Germinal center (tissue), 1 donor: ENCODE data around the gene TSSK2.

Experiments used
- DNase-seq: peaks from one replicate; pipeline ENCODE4 v3.0.0; 2012; ENCODE audit warnings: mixed read lengths, low spot score

Gene TSSK2

GRCh38 chr22:19125011-19125410, 6.1 kb upstream of the TSSK2 start:
- no peak for DNase-seq

DNA sequence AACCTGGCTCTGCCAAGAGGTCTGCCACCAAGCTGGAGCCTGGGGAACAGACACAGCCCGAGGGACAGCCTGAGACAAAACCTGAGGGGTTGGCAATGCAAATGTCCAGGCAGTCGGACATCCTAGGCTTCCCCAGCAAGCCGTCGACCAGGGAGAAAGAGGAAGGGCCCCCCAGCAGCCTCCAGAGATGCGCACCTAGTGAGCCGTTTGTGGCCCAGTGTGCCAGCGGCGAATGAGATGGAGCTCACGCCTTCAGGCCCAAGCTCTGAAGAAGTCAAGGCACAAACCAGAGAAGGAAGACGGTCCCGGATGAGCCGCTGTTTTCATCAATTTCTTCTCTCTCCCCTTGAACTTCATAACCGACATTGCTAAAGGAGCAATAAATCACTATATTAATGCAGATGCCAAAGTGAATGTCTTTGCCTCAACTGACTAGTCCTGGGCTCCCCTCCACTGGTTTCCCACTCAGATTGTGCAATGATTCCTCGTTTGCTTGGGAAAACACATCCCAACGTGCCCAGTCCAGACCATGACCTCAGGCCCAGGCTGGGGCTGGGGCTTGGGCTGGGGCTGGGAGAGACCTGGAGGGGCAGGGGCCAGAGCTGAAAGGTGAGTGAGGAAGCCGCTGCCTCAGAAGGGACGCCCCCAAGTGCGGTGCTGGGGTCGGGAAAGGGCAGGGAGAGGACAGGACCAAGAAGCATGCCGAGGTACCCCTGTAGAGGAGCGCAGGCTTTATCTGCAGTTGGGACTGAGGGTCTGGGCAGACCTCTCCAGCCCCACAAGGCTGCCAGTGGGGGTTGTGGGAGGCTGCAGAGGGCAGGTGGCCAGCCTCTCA, 5.4 kb upstream of the TSSK2 start:
- no peak for DNase-seq

DNA sequence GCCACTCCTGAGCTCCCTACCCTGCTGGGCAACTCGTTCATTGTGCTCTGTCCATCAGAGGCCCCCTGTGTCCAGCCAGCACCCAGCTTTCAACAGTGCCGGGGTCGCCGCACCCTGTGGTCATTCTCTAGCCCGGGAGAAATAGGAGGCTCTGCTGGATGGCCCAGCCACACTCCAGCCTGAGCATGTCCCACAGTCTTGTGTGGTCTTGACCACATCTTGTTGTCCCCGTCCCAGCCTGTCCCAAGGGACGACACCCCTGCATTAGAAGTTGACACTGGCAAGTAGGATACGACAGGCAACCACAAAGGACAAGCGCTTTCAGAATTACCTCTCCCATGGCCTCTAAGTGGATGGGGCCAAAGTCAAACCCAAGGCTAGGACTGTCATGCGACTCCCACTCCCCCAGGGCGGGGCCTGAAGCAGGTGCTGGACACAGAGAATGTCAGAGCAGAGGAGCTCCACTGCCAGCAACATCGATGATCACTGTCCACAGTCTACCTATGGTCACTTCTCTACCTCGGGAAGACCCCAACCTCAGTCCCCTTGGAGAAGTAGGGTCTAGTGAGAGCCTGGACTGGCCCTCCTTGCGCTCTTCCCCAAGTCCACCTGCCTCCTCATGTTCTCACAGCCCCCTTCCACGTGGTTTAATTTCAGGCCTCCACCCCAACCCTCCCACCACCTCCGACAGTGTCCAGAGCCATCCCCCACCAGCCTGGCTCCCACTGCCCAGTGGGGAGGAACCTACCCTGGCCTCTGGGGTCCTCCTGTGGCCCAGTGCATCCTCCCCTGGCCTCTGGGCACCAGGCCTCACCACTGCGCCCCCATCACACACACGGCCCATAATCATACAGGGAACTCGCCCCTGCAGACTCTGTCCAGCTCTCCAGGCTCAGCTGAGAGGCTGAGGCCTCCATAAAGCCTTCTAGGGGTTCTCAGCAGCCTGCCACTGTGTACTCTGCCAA, 4.5 kb upstream of the TSSK2 start:
- no peak for DNase-seq

DNA sequence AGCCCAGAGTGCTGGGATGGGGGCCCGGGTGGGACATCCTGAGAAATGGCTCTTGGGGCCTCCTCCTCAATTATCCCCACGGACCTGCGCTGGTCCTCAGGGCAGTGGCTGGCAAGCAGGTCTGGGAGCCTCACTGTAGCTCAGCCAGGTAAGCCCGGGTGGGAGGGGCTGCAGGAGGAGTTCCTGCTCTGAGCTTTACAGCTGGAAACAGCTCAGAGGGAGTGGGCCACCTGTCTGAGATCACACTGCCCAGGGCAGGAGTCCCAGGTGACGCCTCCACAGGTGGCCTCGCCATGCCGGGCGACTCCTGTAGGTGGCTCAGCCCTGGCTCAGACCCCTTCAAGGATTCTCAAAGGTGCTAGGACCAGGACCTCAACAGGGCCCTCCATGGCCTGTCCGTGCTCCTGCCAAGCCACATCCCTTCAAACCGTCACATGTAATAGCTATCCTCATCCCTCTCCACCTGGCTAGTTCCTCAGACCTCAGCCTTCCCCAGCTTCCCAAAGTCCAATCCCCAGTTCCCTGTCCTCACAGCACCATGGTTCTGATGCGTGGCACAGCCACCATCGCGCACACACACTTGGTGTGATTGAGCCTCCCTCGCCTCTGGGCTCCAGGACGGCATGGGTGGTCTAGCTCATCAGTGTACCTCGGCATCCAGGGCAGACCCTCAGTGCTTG, 3.6 kb upstream of the TSSK2 start:
- DNase-seq = no peak

GRCh38 chr22:19128009-19128401, 3.1 kb upstream of the TSSK2 start:
- DNase-seq = no peak

DNA sequence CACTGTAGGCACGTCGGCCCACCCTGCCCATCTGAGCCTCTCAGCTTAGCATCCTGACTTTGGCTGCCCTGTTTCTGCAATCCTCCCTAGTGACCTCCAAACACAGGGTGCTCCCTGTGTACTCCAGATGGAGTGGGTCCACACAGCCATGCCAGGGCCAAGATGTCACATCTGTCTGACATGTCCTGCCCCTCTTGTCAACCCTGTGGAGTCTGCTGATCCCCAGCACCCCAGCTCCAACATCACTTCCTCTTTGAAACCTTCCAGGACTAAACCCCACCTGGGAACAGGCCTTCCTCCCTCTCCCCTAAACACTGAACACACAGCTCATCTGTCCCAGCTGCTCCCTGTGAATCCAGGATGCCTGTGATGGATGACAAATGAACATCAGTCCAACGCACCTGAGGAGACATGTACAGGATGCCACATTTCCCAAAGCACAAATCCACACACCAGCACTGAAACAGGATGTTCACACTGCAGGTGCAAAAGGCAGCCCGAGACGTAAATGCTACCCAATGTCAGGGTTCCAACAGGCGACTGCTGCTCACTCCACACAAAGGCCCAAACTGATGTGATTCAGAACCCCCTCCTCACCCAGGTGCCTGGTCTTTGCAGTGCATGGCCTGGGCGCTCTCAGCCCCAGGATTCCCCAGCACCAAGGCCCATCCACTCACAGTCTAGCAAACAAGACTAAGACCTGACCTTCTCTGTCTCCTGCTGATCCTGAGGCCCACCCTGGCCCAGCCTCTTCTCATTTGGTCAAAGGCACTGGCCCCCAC, 2.0 kb upstream of the TSSK2 start:
- no peak for DNase-seq

GRCh38 chr22:19129871-19130270, 1.2 kb upstream of the TSSK2 start:
- DNase-seq = no peak

DNA sequence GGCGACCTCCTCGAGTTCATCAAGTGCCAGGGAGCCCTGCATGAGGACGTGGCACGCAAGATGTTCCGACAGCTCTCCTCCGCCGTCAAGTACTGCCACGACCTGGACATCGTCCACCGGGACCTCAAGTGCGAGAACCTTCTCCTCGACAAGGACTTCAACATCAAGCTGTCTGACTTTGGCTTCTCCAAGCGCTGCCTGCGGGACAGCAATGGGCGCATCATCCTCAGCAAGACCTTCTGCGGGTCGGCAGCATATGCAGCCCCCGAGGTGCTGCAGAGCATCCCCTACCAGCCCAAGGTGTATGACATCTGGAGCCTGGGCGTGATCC, 542 bp downstream of the TSSK2 start:
- DNase-seq = no peak

- no peak for DNase-seq
These were observed 1.0 kb downstream of the TSSK2 start for GRCh38 chr22:19132153-19132552.

GRCh38 chr22:19132693-19133400, 1.7 kb downstream of the TSSK2 start:
- DNase-seq = no peak

- no peak for DNase-seq
These were observed 2.5 kb downstream of the TSSK2 start for GRCh38 chr22:19133561-19133960.

DNA sequence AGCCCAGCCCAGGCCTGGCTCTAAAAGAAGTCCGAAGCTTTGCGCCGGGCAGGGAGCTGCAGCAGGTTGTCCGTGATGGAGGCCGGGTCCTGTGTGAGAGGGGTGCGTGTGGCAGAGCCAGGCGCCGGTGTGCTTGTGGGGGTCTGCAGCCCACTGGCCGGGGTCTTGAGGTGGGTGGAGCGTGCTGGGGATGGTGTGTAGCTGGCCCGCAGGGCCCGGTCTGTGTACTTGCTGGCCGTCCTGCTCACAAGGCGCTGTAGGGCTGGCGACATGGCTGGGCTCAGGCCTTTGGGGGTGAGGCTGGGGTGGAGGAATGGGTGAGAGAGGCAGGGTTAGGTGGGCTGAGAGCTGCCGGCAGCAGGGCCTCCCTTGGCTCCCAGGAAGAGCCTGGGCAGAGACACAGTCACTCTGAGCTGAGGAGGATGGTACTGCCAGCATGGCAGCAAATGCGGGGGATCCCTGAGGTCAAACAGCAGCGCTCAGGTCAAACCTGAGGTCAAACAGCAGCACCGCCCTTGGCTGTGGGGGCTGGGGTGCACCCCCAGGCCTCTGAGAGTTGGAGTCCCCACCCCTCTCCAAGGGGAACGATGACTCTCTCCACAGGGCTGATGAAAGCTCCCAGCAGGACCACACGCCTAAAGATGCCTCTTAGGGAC, 3.2 kb downstream of the TSSK2 start:
- DNase-seq = no peak

GRCh38 chr22:19134874-19135273, 3.8 kb downstream of the TSSK2 start:
- DNase-seq = no peak

- no peak for DNase-seq
These were observed 5.8 kb downstream of the TSSK2 start for GRCh38 chr22:19136915-19137314.

DNA sequence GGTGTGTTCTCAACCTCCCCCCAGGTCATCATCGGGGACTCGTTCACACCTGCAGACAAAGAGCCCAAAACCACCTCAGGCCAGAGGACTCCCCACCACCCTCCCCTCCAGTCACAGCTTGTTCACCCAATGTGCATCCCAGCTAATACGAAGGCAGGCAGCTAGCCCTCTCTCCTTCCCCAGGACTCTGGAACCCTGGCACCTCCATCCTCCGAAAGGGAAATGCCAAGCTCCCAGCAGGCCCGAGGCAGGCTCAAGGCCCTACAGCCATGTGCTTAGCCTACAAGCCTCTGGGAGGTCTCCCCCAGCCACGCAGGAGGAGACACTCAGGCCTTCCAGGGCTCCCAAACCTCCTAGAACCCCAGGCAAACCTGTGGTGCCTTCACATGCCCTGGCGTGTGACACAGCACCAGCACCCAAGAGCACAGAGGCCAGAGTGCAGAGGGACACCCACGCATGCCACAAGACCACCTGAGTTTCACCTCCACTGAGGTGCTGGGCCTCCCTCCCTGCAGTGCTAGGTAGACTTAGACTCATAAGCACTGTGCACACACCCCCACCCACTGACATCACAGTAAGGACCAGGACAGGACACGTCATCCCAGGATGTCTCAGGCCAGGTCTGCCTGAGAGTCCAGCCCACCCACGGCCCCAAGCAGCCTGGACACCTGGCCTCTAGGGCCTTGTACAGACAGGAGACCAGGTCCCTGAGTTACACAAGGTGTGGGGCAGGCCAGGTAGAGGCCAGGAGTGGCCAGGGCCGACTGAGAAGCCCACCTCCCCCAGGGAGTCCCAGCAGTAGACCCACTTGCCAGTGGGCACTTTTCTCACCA, 6.5 kb downstream of the TSSK2 start:
- DNase-seq = no peak

DNA sequence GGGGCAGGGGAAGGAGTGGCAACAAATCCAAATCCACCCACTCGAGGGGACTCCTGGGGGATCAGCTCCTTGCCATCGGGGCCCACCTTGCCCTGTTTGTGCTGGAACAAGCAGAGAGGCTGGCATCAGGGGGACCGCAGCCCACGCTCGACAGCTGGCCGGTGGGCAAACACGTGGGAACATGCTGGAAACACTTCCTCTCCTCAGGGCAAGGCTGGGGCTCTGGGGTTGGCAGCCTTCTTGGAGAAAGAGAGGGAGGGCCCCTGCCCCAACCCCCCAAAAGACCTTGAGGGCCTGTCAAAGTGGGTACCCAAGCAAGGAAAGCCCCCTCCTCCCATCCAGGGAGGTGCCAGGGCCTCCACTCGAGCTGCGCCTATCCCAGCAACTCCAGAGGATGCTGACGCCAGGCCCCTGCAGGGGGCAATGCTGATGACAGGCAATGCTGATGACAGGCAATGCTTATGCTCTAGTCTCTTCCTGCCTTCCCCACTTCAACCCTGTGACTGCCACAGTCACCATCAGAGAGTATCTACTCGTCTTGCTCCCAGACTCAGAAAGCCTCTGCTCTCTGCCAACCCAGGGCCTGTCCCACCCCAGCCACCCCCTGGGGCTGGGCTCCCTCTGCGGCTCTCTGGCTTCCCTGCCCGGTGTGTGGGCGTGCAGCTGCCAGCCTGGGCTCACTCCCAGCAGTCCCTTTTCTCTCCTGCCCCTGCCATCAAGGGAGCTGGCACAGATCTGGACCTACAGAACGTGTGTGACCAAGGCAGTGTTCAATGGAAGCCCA, 7.3 kb downstream of the TSSK2 start:
- no peak for DNase-seq

DNA sequence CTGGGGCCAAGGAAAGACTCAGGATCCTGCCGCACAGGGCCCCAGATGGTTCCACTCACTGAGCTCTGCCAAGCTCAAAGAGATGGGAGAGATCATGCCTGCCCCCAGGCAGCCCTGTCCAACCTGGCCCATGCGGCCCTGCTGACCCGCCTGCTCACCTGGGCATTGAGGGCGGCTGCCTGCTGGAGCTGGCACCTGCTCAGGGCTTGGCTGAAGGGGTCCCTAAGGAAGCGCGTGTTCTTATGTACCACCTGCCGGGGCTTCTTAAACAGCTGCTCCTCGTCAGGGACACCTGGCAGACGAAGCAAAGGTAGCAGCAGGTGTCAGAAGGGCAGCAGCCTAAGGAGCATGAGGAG, 7.9 kb downstream of the TSSK2 start:
- DNase-seq = no peak

DNA sequence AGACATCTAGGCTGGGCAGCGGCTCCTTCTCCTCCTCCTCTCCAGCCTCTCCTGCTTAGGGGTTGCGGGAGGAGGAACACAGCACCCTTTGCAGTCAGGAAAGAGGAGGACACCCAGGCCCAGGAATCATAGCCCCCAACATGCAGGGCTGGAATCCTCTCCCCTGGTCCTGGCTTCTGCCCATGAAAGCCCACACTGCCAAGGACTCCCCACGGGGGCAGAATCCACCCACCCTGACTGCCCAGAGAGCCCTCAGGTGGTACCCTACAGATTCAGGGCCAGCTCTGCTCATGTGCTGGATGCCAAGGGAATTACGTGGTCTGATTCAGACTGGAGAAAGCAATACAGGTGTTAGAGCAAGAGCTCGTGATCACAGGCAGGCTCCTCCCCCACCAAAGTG, 8.9 kb downstream of the TSSK2 start:
- DNase-seq = no peak

DNA sequence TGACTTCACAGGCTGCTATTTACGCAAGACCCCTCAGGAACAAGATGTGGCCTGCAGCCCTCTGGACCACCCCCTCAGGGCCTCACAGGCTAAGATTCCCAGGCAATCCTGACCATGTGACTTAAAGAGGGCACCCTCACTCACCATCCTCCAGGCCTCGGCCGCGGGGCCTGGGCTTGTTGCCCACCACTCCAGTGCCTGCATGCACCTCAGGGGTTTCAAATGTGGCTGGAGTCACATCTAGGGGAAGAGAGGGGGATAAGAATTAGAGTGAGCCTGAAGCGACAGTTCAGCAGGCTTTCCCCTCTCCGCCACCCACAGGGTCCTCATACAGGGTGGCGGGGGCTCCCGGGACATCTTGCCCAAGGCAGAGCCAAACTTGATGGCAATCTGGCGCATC, 11.3 kb downstream of the TSSK2 start:
- DNase-seq = no peak
